ENCODE results near the gene EBF4.
A peak's percentile ranks its signal among the peaks of the same experiment; 100 is the strongest.
"Not testable (repeated sequence)": the region's sequence is repeated elsewhere in the genome, so short reads cannot be mapped to it uniquely, and the experiment has no call there.

The EBF4 gene

DNA sequence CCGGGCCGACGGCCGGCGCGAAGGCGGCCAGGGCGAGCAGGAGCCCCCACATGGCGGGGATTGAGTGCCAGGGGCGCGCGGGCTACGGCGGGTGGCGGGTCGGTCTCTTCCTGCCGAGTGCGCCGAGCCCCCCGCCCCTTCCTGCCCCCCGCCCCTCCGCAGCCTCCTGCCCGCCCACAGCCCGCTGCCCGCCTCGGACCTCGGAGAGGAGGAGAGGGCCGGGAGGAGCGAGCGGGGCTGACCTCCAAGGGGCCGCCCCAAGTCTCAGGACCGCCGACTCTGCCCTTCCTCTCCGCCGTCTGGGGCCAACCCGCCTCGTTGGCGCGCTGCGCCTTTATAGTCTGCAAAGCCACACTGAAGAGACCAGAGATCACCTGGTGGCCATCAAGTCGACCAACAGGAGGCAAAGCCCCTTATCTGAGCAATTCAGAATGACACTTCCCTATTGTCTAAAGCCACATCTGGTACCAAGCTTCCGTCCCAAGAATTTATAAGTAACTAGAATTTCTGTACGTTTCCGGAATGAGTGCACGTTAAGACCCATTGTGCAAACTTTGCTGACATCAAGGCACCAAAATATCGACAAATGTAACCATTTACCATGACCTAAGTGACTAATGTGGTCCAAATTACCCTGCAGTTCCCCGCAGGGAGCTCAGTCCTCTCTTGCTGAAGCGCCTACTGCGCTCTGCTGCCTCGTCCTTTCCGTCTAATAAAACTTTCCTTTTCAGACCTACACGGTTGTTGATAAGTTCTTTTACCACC lies 108.1 kb downstream of the EBF4 start, which contains the start of gene CPXM1:
Gene CPXM1, minus strand, starts transcription at position 107 of the 765 bp plus-strand sequence. Its CDS starts 55 bp downstream, at position 52.
- Histone ChIP-seq H3K27ac (ENCODE audit: low read depth, low read length) (peak within 1 kb of the TSS; percentile 2; the same call in 1 of the 2 replicates), H3K27me3 (ENCODE audit: insufficient read depth, low read length) (peaks cover 54% of the 10 kb centered on the region), H3K9ac (ENCODE audit: low read depth, low read length) (peak within 1 kb of the TSS; percentile 82), H3K36me3 (ENCODE audit: insufficient read depth, low read length) (peaks cover 29% of the 10 kb centered on the region), H3K4me3 (ENCODE audit: low read length) (peak within 1 kb of the TSS; percentile 88), H3K4me1 (ENCODE audit: insufficient read depth, low read length) (peaks cover 13% of the 10 kb centered on the region), H3K9me3 (ENCODE audit: insufficient read depth, low read depth, low read length) (no peaks in the 10 kb centered on the region)
- under 1% methylated on average over 47 of the region's 52 CpGs for WGBS

DNA sequence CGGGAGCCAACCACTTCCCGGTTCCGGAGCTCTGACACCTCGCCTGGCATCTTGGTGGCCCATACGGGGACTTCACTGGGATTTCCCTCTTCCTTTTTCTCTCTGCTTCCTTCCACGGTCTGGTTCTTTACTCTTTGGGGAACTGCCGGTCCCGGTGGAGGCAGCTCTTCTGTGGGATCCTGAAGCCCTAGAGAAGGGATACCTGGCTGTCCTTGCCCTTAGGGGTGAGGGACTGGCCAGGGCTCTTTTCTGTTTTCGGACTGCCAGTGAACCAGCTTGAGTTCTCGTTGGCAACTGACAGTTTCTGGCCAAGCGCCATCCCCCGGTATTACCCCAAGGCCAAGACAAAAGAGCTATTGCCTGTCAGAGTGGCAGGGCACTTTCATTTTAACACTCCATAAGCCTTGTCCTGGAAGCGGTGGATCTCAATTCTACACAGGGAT lies 108.7 kb downstream of the EBF4 start:
- peaks cover 23% of the 10 kb centered on the region for H3K36me3 ChIP-seq (ENCODE audit: insufficient read depth, low read length)
- H3K4me1 ChIP-seq (ENCODE audit: insufficient read depth, low read length) = peaks cover 19% of the 10 kb centered on the region
- WGBS = 10% methylated on average over 13 of the region's 13 CpGs
- H3K27me3 ChIP-seq (ENCODE audit: insufficient read depth, low read length) = peaks cover 60% of the 10 kb centered on the region
- no peak overlapping the region for H3K9ac ChIP-seq (ENCODE audit: low read depth, low read length)
- no peaks in the 10 kb centered on the region for H3K9me3 ChIP-seq (ENCODE audit: insufficient read depth, low read depth, low read length)
- peak overlapping the region; percentile 88 for H3K4me3 ChIP-seq (ENCODE audit: low read length)
- no peak overlapping the region for H3K27ac ChIP-seq (ENCODE audit: low read depth, low read length)

DNA sequence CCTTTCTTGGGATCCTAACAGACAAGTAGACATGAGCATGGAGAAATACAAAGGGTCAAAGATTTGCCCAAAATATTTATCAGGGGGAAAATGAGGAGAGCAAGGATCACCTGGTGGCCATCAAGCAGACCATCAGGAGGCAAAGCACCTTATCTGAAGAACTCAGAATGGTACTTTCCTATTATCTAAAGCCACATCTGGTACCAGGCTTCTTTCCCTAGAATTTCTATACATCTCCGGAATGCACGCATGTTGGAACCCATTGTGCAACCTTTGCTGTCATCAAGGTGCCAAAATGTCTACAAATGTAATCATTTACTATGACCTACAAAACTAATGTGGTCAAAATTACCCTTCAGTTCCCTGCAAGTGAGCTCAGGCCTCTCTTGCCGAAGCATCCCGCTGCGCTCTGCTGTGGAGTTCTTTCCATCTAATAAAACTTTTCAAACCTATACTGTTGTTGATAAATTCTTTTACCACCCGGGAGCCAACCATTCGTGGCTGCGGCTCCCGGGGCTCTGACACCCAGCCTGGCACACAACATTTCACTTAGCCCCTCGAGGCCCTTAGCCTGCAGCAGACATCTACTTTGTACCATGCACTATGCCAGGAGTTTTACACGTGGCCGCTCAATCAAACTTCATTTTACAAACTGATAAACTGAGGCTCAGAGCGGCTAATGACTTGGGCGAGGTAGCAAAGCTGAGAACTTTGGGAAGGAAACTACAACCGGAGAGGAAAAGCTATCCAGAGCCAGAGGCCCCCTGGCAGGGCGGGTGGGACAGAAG lies 111.7 kb downstream of the EBF4 start:
- peaks cover 77% of the 10 kb centered on the region for H3K27me3 ChIP-seq (ENCODE audit: insufficient read depth, low read length)
- H3K4me1 ChIP-seq (ENCODE audit: insufficient read depth, low read length) = peaks cover 17% of the 10 kb centered on the region
- no peak overlapping the region for H3K9ac ChIP-seq (ENCODE audit: low read depth, low read length)
- WGBS = 65% methylated on average over 16 of the region's 16 CpGs
- no peak overlapping the region for H3K27ac ChIP-seq (ENCODE audit: low read depth, low read length)
- no peaks in the 10 kb centered on the region for H3K36me3 ChIP-seq (ENCODE audit: insufficient read depth, low read length)
- no peaks in the 10 kb centered on the region for H3K9me3 ChIP-seq (ENCODE audit: insufficient read depth, low read depth, low read length)
- no peak overlapping the region for H3K4me3 ChIP-seq (ENCODE audit: low read length)

DNA sequence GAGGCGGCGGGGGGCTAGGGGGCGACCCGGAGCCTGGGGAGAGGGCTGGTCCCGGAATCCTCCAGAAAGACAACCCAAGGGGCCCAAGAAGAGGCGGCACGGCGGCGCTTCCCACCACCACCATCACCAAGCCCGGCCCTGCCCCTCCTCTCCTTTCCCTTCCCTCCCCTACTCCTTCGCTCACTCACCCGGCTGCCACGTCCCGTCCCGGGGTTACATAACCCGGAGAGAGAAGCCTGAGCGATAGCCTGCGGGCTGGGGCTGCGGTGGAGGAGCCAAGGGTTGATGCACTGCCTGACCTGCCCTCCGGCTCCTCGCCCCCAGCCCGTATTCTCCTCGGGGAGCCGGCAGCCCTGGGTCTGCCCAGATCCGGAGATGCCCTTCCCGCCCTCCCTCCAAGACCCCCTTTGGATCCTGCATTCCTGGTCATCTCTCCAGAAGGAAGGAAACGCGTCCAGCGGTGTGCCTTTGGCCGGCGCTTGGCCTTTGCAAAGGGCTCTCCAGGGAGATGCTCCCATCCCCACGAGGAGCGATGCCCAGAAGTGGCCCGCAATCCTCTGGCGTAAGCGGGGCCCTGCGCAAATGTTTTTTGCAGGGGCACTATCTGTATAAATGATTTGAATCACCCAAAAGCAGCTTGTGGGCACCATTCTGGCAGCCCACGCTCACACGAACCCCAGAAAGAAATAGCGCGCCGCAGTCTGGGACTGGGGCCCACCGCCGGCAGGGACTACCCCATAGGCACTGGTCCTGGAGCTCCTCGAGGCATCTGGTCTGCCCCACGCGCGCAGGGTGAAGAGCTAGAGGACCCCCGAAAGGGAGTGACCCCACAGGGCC lies 112.5 kb downstream of the EBF4 start:
- H3K4me1 ChIP-seq (ENCODE audit: insufficient read depth, low read length) = peaks cover 12% of the 10 kb centered on the region
- no peak overlapping the region for H3K9ac ChIP-seq (ENCODE audit: low read depth, low read length)
- no peaks in the 10 kb centered on the region for H3K9me3 ChIP-seq (ENCODE audit: insufficient read depth, low read depth, low read length)
- peak overlapping the region; percentile 31 for H3K4me3 ChIP-seq (ENCODE audit: low read length)
- no peaks in the 10 kb centered on the region for H3K36me3 ChIP-seq (ENCODE audit: insufficient read depth, low read length)
- peaks cover 76% of the 10 kb centered on the region for H3K27me3 ChIP-seq (ENCODE audit: insufficient read depth, low read length)
- no peak overlapping the region for H3K27ac ChIP-seq (ENCODE audit: low read depth, low read length)
- WGBS = 23% methylated on average over 49 of the region's 49 CpGs

DNA sequence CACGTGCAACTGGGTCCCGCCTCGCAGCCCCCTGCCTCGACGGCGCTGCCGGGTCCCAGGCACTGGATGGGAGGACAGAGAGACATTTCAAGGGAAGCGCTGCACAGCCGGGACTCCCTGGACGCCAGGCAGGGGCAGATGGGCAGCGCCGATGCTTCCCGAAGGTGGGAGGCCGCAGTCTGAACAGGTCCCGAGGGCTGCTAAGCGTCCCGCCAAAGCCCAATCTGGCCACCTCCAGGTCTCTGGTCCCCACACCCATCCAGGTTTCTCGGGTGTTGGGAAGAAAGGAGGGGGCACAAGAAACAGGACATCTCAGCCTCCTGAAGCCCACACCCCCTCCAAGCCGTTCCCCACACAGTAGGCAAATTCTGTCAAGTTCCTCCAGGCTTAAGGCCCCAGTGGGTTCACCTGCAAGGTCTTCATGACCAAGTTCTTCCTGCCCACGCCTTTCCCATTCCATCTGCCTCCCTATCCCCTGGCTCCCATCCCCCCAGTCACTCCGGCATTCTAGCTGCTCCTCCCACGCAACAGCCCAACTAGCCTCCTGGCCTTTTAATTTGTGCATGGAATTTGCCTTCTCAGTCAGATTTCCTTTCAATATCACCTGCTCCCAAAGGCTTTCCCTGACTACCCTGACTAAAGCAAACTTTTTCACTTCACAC lies 113.2 kb downstream of the EBF4 start:
- Histone ChIP-seq H3K4me1 (ENCODE audit: insufficient read depth, low read length) (peaks cover 12% of the 10 kb centered on the region), H3K9ac (ENCODE audit: low read depth, low read length) (no peak overlapping the region), H3K4me3 (ENCODE audit: low read length) (peak overlapping the region; percentile 31; the same call in 1 of the 2 replicates), H3K36me3 (ENCODE audit: insufficient read depth, low read length) (no peaks in the 10 kb centered on the region), H3K27me3 (ENCODE audit: insufficient read depth, low read length) (peaks cover 72% of the 10 kb centered on the region), H3K9me3 (ENCODE audit: insufficient read depth, low read depth, low read length) (no peaks in the 10 kb centered on the region), H3K27ac (ENCODE audit: low read depth, low read length) (no peak overlapping the region)
- WGBS = 54% methylated on average over 22 of the region's 22 CpGs

DNA sequence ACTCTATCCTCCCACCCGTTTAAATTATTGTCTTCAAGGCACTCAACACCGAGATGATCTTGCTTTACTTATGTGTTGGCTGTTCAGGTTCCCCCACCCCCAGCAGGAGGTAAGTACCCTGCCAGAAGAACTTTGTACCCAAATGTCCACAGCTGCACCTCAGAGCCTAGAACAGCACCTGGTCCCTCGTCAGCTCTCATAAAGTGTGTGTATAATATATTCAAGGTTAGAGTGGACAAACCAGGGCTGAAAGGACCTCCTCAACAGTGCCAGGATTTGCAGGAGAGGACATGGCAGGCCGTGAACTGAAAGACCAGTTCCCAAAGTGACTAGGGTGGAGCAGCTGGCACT lies 113.7 kb downstream of the EBF4 start:
- no peak overlapping the region for H3K27ac ChIP-seq (ENCODE audit: low read depth, low read length)
- H3K36me3 ChIP-seq (ENCODE audit: insufficient read depth, low read length) = no peaks in the 10 kb centered on the region
- no peak overlapping the region for H3K4me3 ChIP-seq (ENCODE audit: low read length)
- WGBS = 66% methylated on average over 4 of the region's 4 CpGs
- H3K27me3 ChIP-seq (ENCODE audit: insufficient read depth, low read length) = peaks cover 67% of the 10 kb centered on the region
- H3K4me1 ChIP-seq (ENCODE audit: insufficient read depth, low read length) = peaks cover 10% of the 10 kb centered on the region
- H3K9ac ChIP-seq (ENCODE audit: low read depth, low read length) = no peak overlapping the region
- H3K9me3 ChIP-seq (ENCODE audit: insufficient read depth, low read depth, low read length) = no peaks in the 10 kb centered on the region

DNA sequence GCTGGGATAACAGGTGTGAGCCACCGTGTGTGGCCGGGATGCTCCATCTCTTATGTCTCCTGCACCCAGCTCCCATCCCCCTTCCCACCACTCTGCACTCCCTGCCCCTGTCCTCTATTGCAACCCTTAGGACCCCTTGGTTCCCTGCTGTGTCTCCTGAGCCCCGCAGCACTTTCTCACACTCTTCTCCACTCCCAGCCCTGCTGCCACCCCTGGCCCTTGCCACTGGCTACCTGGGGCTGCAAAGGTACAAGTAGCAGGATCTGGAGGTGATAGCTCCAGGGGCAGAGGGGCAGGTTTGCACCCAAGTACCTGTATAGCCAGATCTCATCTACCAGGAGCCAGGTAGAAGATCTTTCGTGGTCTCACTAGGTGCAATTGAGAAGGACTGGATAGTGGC lies 114.4 kb downstream of the EBF4 start:
- peaks cover 60% of the 10 kb centered on the region for H3K27me3 ChIP-seq (ENCODE audit: insufficient read depth, low read length)
- WGBS = 90% methylated on average over 4 of the region's 4 CpGs

DNA sequence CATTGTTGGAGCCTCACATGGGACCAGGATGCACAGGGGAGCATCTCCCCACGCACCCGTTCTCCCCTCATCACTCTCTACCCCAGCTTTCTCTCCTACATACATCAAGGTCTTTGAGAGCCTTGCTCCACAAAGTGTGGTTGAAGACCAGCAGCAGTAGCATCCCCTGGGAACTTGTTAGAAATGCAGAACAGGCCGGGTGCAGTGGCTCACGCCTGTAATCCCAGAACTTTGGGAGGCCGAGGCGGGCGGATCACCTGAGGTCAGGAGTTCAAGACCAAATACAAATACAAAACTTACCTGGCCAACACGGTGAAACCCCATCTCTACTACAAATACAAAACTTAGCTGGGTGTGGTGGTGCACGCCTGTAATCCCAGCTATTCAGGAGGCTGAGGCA lies 115.3 kb downstream of the EBF4 start:
- not testable (repeated sequence) for H3K9ac ChIP-seq (ENCODE audit: low read depth, low read length); H3K36me3 ChIP-seq (ENCODE audit: insufficient read depth, low read length); H3K27ac ChIP-seq (ENCODE audit: low read depth, low read length); H3K4me1 ChIP-seq (ENCODE audit: insufficient read depth, low read length); H3K9me3 ChIP-seq (ENCODE audit: insufficient read depth, low read depth, low read length); H3K4me3 ChIP-seq (ENCODE audit: low read length)
- 90% methylated on average over 8 of the region's 9 CpGs for WGBS
- H3K27me3 ChIP-seq (ENCODE audit: insufficient read depth, low read length) = peaks cover 51% of the 10 kb centered on the region

More for the DNA sequence above, 114.4 kb downstream of the EBF4 start:
- H3K9ac ChIP-seq (ENCODE audit: low read depth, low read length) = no peak overlapping the region
- H3K9me3 ChIP-seq (ENCODE audit: insufficient read depth, low read depth, low read length) = no peaks in the 10 kb centered on the region
- H3K4me3 ChIP-seq (ENCODE audit: low read length) = no peak overlapping the region
- H3K36me3 ChIP-seq (ENCODE audit: insufficient read depth, low read length) = no peaks in the 10 kb centered on the region
- H3K27ac ChIP-seq (ENCODE audit: low read depth, low read length) = no peak overlapping the region
- peaks cover 8% of the 10 kb centered on the region for H3K4me1 ChIP-seq (ENCODE audit: insufficient read depth, low read length)

DNA sequence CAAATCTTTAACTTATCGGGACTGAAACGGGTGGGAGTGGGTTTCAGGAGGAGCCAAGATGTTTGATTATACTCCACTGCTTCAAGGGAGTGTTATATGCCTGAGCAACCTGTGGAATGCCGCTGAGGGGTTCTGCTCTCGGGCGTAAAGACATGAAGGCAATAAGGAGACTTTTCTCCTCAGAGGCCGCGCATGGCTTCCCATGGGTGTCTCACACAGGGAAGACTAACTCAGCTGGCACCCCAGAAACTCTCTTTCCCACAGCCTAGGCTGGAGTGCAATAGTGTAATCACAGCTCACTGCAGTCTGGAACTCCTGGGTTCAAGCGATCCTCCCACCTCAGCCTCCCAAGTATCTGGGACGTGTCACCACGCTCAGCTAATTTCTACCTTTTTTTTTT lies 117.1 kb downstream of the EBF4 start:
- H3K36me3 ChIP-seq (ENCODE audit: insufficient read depth, low read length) = no peaks in the 10 kb centered on the region
- H3K27me3 ChIP-seq (ENCODE audit: insufficient read depth, low read length) = peaks cover 33% of the 10 kb centered on the region
- no peak overlapping the region for H3K4me3 ChIP-seq (ENCODE audit: low read length)
- H3K27ac ChIP-seq (ENCODE audit: low read depth, low read length) = no peak overlapping the region
- peaks cover 8% of the 10 kb centered on the region for H3K4me1 ChIP-seq (ENCODE audit: insufficient read depth, low read length)
- WGBS = 95% methylated on average over 10 of the region's 10 CpGs
- no peak overlapping the region for H3K9ac ChIP-seq (ENCODE audit: low read depth, low read length)
- H3K9me3 ChIP-seq (ENCODE audit: insufficient read depth, low read depth, low read length) = no peaks in the 10 kb centered on the region

All from HUES64 (cell line).